ENCODE measurements around the gene IRX3. TPM values are rescaled to one million over a fixed set of nuclear protein-coding genes. Genes with fewer than 3 reads are reported as not detected.
A peak's percentile ranks its signal among the peaks of the same experiment; 100 is the strongest.

Gene IRX3
- total and polyA plus RNA-seq, 4 experiments from 2014 or later = not detected

GRCh38 chr16:54309341-54309740, 22.8 kb upstream of the IRX3 start:
- Mint-ChIP-seq H3K27ac (no peak overlapping the region), H3K9me3 (no peaks in the 10 kb centered on the region), H3K4me3 (no peak overlapping the region), H3K27me3 (peaks cover 5 to 12% of the 10 kb centered on the region in 2 donors), H3K4me1 (peaks cover 0 to 1% (median 0%) of the 10 kb centered on the region in 4 donors), H3K36me3 (no peaks in the 10 kb centered on the region)
- Histone ChIP-seq H3K9me3 (ENCODE audit: control insufficient read depth in 1 of 2, low read length in 2 of 2) (no peaks in the 10 kb centered on the region), H3K36me3 (ENCODE audit: insufficient read depth, low read length) (no peaks in the 10 kb centered on the region), H3K4me3 (ENCODE audit: low read length in 2 of 2) (no peak overlapping the region), H3K4me1 (ENCODE audit: insufficient read depth, low read length) (no peaks in the 10 kb centered on the region), H3K27ac (ENCODE audit: low read depth, low read length) (no peak overlapping the region), H3K27me3 (ENCODE audit: insufficient read depth, low read length) (no peaks in the 10 kb centered on the region)
- CTCF ChIA-PET (ENCODE audit: partially characterized antibody) = no interaction called here
- no peak for DNase-seq
- intact Hi-C loops (cut with micrococcal nuclease) = no loop called here
- POLR2A ChIA-PET (ENCODE audit: partially characterized antibody) = no interaction called here

- H3K4me3 ChIP-seq (ENCODE audit: low read length in 2 of 2) = no peak overlapping the region
- no peaks in the 10 kb centered on the region for H3K27me3 ChIP-seq (ENCODE audit: insufficient read depth, low read length)
- ChIA-PET CTCF (ENCODE audit: partially characterized antibody) (no interaction called here), POLR2A (ENCODE audit: partially characterized antibody) (no interaction called here)
- H3K9me3 Mint-ChIP-seq = no peaks in the 10 kb centered on the region
- H3K9me3 ChIP-seq (ENCODE audit: control insufficient read depth in 1 of 2, low read length in 2 of 2) = no peaks in the 10 kb centered on the region
- no peak overlapping the region for H3K27ac ChIP-seq (ENCODE audit: low read depth, low read length)
- no peak overlapping the region for H3K27ac Mint-ChIP-seq
- H3K27me3 Mint-ChIP-seq = peaks cover 10 to 18% of the 10 kb centered on the region in 2 donors
- H3K4me1 Mint-ChIP-seq = peaks cover 0 to 1% (median 0%) of the 10 kb centered on the region in 4 donors
- no peak overlapping the region for H3K4me3 Mint-ChIP-seq
- H3K4me1 ChIP-seq (ENCODE audit: insufficient read depth, low read length) = no peaks in the 10 kb centered on the region
- intact Hi-C loops (cut with micrococcal nuclease) = no loop called here
- no peaks in the 10 kb centered on the region for H3K36me3 Mint-ChIP-seq
- no peak for DNase-seq
- no peaks in the 10 kb centered on the region for H3K36me3 ChIP-seq (ENCODE audit: insufficient read depth, low read length)
Measured at GRCh38 chr16:54305080-54305479, 18.5 kb upstream of the IRX3 start.

GRCh38 chr16:54303613-54304012, 17.0 kb upstream of the IRX3 start:
- POLR2A ChIA-PET (ENCODE audit: partially characterized antibody) = no interaction called here
- intact Hi-C loops (cut with micrococcal nuclease) = no loop called here

DNA sequence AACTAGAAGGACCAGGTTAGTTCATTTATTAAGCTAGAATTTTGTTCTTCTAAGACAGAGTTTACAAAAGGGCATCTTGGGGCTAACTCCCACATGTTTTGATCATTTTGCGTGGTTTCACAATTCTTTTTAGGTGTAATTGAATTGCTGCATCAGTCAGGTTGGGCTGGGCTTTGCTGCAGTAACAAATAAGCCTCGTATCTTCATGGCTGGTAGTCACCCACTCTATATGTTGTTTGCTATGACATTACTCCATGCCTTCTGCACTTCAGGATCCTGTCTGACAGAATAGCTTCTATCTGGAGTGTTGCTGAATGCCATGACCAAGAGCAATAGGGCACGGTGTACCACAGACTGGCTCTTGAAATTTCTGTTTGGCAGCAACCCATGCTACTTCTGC, 10.6 kb upstream of the IRX3 start:
- H3K27me3 Mint-ChIP-seq = peaks cover 10% of the 10 kb centered on the region in 2 donors
- Histone ChIP-seq H3K27me3 (ENCODE audit: insufficient read depth, low read length) (peaks cover 5% of the 10 kb centered on the region), H3K36me3 (ENCODE audit: insufficient read depth, low read length) (no peaks in the 10 kb centered on the region), H3K27ac (ENCODE audit: low read depth, low read length) (no peak overlapping the region), H3K4me1 (ENCODE audit: insufficient read depth, low read length) (no peaks in the 10 kb centered on the region), H3K9me3 (ENCODE audit: control insufficient read depth in 1 of 2, low read length in 2 of 2) (no peaks in the 10 kb centered on the region), H3K4me3 (ENCODE audit: low read length in 2 of 2) (no peak overlapping the region)
- ChIA-PET CTCF (ENCODE audit: partially characterized antibody) (no interaction called here), POLR2A (ENCODE audit: partially characterized antibody) (no interaction called here)
- intact Hi-C loops (cut with micrococcal nuclease) = no loop called here
- peaks cover 0 to 14% (median 4%) of the 10 kb centered on the region in 8 donors for H3K9me3 Mint-ChIP-seq
- no peak overlapping the region for H3K27ac Mint-ChIP-seq
- no peaks in the 10 kb centered on the region for H3K4me1 Mint-ChIP-seq
- H3K4me3 Mint-ChIP-seq = no peak overlapping the region
- DNase-seq = no peak
- no peaks in the 10 kb centered on the region for H3K36me3 Mint-ChIP-seq

More at GRCh38 chr16:54303613-54304012, 17.0 kb upstream of the IRX3 start:
- Mint-ChIP-seq H3K27ac (no peak overlapping the region), H3K4me3 (no peak overlapping the region), H3K36me3 (no peaks in the 10 kb centered on the region), H3K4me1 (no peaks in the 10 kb centered on the region), H3K27me3 (peaks cover 11 to 18% of the 10 kb centered on the region in 2 donors), H3K9me3 (no peaks in the 10 kb centered on the region)
- DNase-seq = no peak
- H3K27me3 ChIP-seq (ENCODE audit: insufficient read depth, low read length) = no peaks in the 10 kb centered on the region
- CTCF ChIA-PET (ENCODE audit: partially characterized antibody) = no interaction called here
- H3K4me1 ChIP-seq (ENCODE audit: insufficient read depth, low read length) = no peaks in the 10 kb centered on the region
- no peaks in the 10 kb centered on the region for H3K9me3 ChIP-seq (ENCODE audit: control insufficient read depth in 1 of 2, low read length in 2 of 2)
- H3K36me3 ChIP-seq (ENCODE audit: insufficient read depth, low read length) = no peaks in the 10 kb centered on the region
- H3K4me3 ChIP-seq (ENCODE audit: low read length in 2 of 2) = no peak overlapping the region
- H3K27ac ChIP-seq (ENCODE audit: low read depth, low read length) = no peak overlapping the region

DNA sequence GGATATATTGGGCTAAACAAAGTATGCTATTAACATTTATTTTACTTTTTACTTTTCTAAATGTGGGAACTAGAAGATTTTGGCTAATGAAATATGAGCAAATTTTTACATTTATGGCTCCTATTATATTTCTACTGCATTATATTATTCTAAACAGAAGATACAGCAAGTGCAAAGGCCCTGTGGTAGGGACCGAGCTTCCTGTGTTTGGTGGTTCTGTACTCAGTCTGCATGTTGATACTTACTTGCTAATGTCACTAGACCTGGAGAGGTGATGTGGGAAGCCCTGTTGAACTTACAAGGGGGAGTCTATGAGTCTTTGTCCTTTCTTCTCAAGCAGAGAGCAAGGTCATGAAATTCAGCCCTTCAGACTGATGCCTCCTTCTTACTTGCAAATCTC, 10.0 kb upstream of the IRX3 start:
- no peak overlapping the region for H3K4me3 ChIP-seq (ENCODE audit: low read length in 2 of 2)
- Mint-ChIP-seq H3K27me3 (peaks cover 12% of the 10 kb centered on the region in 2 donors), H3K27ac (no peak overlapping the region), H3K4me1 (no peaks in the 10 kb centered on the region), H3K9me3 (peaks cover 0 to 14% (median 4%) of the 10 kb centered on the region in 8 donors), H3K36me3 (no peaks in the 10 kb centered on the region), H3K4me3 (no peak overlapping the region)
- no peak for DNase-seq
- ChIA-PET POLR2A (ENCODE audit: partially characterized antibody) (no interaction called here), CTCF (ENCODE audit: partially characterized antibody) (no interaction called here)
- peaks cover 5% of the 10 kb centered on the region for H3K27me3 ChIP-seq (ENCODE audit: insufficient read depth, low read length)
- no peaks in the 10 kb centered on the region for H3K36me3 ChIP-seq (ENCODE audit: insufficient read depth, low read length)
- H3K4me1 ChIP-seq (ENCODE audit: insufficient read depth, low read length) = no peaks in the 10 kb centered on the region
- H3K27ac ChIP-seq (ENCODE audit: low read depth, low read length) = no peak overlapping the region
- intact Hi-C loops (cut with micrococcal nuclease) = no loop called here
- no peaks in the 10 kb centered on the region for H3K9me3 ChIP-seq (ENCODE audit: control insufficient read depth in 1 of 2, low read length in 2 of 2)

GRCh38 chr16:54291656-54292487, 5.3 kb upstream of the IRX3 start:
- Histone ChIP-seq H3K27ac (ENCODE audit: low read depth, low read length) (no peak overlapping the region), H3K36me3 (ENCODE audit: insufficient read depth, low read length) (no peaks in the 10 kb centered on the region), H3K27me3 (ENCODE audit: insufficient read depth, low read length) (peaks cover 5% of the 10 kb centered on the region), H3K4me1 (ENCODE audit: insufficient read depth, low read length) (no peaks in the 10 kb centered on the region), H3K9me3 (ENCODE audit: control insufficient read depth in 1 of 2, low read length in 2 of 2) (no peaks in the 10 kb centered on the region), H3K4me3 (ENCODE audit: low read length in 2 of 2) (no peak overlapping the region)
- H3K27ac Mint-ChIP-seq = no peak overlapping the region
- ChIA-PET CTCF (ENCODE audit: partially characterized antibody) (no interaction called here), POLR2A (ENCODE audit: partially characterized antibody) (no interaction called here)
- H3K4me3 Mint-ChIP-seq = no peak overlapping the region
- H3K4me1 Mint-ChIP-seq = peaks cover 5 to 16% (median 11%) of the 10 kb centered on the region in 4 donors
- peaks cover 0 to 7% (median 3%) of the 10 kb centered on the region in 8 donors for H3K9me3 Mint-ChIP-seq
- DNase-seq = no peak
- peaks cover 30 to 34% of the 10 kb centered on the region in 2 donors for H3K27me3 Mint-ChIP-seq
- intact Hi-C loops (cut with micrococcal nuclease) = no loop called here
- H3K36me3 Mint-ChIP-seq = no peaks in the 10 kb centered on the region

- peaks cover 5% of the 10 kb centered on the region for H3K27me3 ChIP-seq (ENCODE audit: insufficient read depth, low read length)
- Mint-ChIP-seq H3K27ac (no peak overlapping the region), H3K4me3 (peak overlapping the region in 1 of 8 donors; percentile 69), H3K9me3 (peaks cover 0 to 6% (median 3%) of the 10 kb centered on the region in 8 donors), H3K4me1 (peaks cover 7 to 22% (median 15%) of the 10 kb centered on the region in 4 donors), H3K36me3 (no peaks in the 10 kb centered on the region), H3K27me3 (peaks cover 33 to 39% of the 10 kb centered on the region in 2 donors)
- H3K9me3 ChIP-seq (ENCODE audit: control insufficient read depth in 1 of 2, low read length in 2 of 2) = no peaks in the 10 kb centered on the region
- H3K27ac ChIP-seq (ENCODE audit: low read depth, low read length) = no peak overlapping the region
- H3K4me3 ChIP-seq (ENCODE audit: low read length in 2 of 2) = no peak overlapping the region
- no peak for DNase-seq
- intact Hi-C loops (cut with micrococcal nuclease) = no loop called here
- H3K36me3 ChIP-seq (ENCODE audit: insufficient read depth, low read length) = no peaks in the 10 kb centered on the region
- no peaks in the 10 kb centered on the region for H3K4me1 ChIP-seq (ENCODE audit: insufficient read depth, low read length)
- POLR2A ChIA-PET (ENCODE audit: partially characterized antibody) = no interaction called here
- CTCF ChIA-PET (ENCODE audit: partially characterized antibody) = no interaction called here
Measured at GRCh38 chr16:54290833-54291655, 4.5 kb upstream of the IRX3 start.
